WERI-Rb-1 (cell line): Measurements from ENCODE around the gene GOLGA6L9.
"Not testable (repeated sequence)": the region's sequence is repeated elsewhere in the genome, so short reads cannot be mapped to it uniquely, and the experiment has no call there.

Experiments used
- DNase-seq: peaks from one replicate; pipeline ENCODE4 v3.0.0-alpha.2; 2020
- H3K27ac ChIP-seq: fragments of 250-450 bp; sonication (Bioruptor Pico); 2 replicates; pipeline ENCODE4 v1.5.1; 2020; ENCODE audit warnings: mild to moderate bottlenecking, moderate library complexity
- H3K27me3 ChIP-seq: fragments of 250-450 bp; sonication (Bioruptor Pico); 2 replicates; pipeline ENCODE4 v1.5.1; 2021; ENCODE audit warnings: mild to moderate bottlenecking, low read depth, moderate library complexity; ENCODE audit not compliant: insufficient read depth, severe bottlenecking
- H3K36me3 ChIP-seq: fragments of 250-450 bp; sonication (Bioruptor Pico); 2 replicates; pipeline ENCODE4 v1.5.1; 2020; ENCODE audit warnings: mild to moderate bottlenecking, moderate library complexity
- H3K4me3 ChIP-seq: 2 replicates; pipeline ENCODE4 v1.5.1; 2011; ENCODE audit warnings: low read depth, mild to moderate bottlenecking, control low read depth, low read length
- H3K9me3 ChIP-seq: fragments of 250-450 bp; sonication (Bioruptor Pico); 2 replicates; pipeline ENCODE4 v1.5.1; 2021; ENCODE audit warnings: mild to moderate bottlenecking, moderate library complexity; ENCODE audit not compliant: severe bottlenecking
- CTCF ChIP-seq: IDR thresholded peaks from 2 replicates; pipeline ENCODE4 v1.5.1; 2011; ENCODE audit warnings: low read depth, mild to moderate bottlenecking, control low read depth, inconsistent platforms, low read length

GOLGA6L9 gene

DNA sequence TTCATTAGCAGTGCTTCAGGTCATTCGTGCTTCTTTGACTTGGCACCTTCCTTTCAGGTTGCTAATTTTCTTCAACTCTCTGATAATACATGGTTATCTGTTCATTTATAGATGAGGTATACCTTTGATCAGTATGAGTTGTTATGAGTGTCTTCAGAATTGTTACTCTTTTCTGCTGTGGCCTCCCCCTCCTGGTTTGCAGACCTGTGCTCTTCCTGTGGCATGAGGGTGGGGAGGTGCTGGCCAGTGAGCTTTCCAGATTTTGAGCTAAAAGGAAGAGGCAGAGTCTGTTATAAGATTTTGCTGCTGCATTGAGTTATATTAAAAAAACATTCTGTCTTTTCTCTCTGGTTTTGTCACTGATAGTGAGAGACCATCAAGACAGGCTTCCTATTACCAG lies 30.8 kb upstream of the GOLGA6L9 start:
- TF ChIP-seq CTCF, result no peak
- H3K27ac ChIP-seq, result no peak overlapping the region
- no peak overlapping the region for H3K4me3 ChIP-seq
- no peak for DNase-seq
- no peaks in the 10 kb centered on the region for H3K9me3 ChIP-seq
- no peaks in the 10 kb centered on the region for H3K27me3 ChIP-seq
- H3K36me3 ChIP-seq, result no peaks in the 10 kb centered on the region

- DNase-seq, H3K4me3 ChIP-seq, H3K9me3 ChIP-seq, H3K36me3 ChIP-seq, H3K27me3 ChIP-seq, H3K27ac ChIP-seq: not testable (repeated sequence)
Measured at GRCh38 chr15:82399366-82400103, 30.1 kb upstream of the GOLGA6L9 start.

DNA sequence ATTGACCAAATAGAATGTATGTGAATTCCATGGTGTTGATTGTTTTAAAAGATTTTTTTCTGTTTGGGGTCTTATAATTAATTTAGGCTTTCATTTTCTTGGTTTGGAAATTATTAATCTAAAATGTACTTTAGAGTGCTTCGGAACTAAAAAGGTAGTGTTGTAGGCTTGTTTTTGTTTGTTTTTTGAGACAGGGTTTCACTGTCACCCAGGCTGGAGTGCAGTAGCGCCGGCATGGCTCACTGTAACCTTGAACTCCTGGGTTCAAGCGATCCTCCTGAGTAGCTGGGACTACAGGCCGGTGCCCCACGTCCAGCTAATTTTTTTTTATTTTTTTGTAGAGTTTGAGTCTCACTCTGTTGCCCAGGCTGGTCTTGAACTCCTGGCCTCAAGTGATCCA lies 27.7 kb upstream of the GOLGA6L9 start:
- not testable (repeated sequence) for H3K4me3 ChIP-seq, H3K27me3 ChIP-seq, H3K27ac ChIP-seq, H3K9me3 ChIP-seq, H3K36me3 ChIP-seq, DNase-seq

- H3K27me3 ChIP-seq, H3K4me3 ChIP-seq, H3K36me3 ChIP-seq, DNase-seq, H3K9me3 ChIP-seq, H3K27ac ChIP-seq: not testable (repeated sequence)
Measured at GRCh38 chr15:82402341-82402740, 27.3 kb upstream of the GOLGA6L9 start.

DNA sequence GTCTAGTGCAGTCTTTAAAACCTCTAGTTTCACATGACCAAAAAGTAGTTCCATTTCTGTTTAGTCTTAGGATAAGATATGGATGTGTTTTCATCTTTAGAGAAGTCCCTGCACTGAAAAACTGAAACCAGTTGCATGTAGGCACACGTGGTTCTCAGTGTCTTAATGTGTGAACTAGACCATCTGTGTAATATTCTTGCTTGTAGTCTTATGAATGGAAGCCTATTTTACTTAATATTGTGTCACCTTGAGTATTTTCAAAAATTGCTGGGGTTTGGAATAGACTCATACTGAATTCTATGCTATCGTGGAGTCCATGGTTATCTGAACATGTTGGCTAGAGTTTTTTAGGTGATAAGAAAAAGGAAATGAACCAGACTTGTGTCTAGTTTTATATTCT lies 23.4 kb upstream of the GOLGA6L9 start:
- DNase-seq, H3K27me3 ChIP-seq, H3K4me3 ChIP-seq, H3K36me3 ChIP-seq, H3K27ac ChIP-seq, H3K9me3 ChIP-seq: not testable (repeated sequence)

DNA sequence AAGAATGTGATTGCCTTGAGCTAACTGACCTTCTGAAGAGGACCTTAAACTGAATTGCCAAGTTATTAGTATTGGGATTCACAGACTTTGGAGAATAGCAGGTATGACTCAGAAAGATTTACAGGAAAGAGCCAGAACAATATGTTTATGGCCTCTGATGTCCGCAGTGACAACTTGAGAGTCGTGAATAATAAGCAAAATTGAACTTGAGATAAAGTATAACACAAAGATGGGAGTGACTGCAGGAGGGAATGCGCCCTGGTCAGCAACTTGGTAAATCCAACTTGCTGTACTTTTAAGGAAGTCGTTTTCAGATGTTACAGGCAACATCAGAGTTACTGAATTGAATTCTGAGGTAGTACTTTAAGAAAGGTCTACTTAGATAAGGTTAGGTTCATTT lies 19.3 kb upstream of the GOLGA6L9 start:
- H3K36me3 ChIP-seq, H3K27me3 ChIP-seq, H3K4me3 ChIP-seq, H3K27ac ChIP-seq, DNase-seq, H3K9me3 ChIP-seq: not testable (repeated sequence)

GRCh38 chr15:82411595-82411994 lies 18.0 kb upstream of the GOLGA6L9 start:
- H3K36me3 ChIP-seq, H3K9me3 ChIP-seq, H3K27me3 ChIP-seq, H3K4me3 ChIP-seq, DNase-seq, H3K27ac ChIP-seq: not testable (repeated sequence)

GRCh38 chr15:82414525-82415191 lies 15.0 kb upstream of the GOLGA6L9 start:
- not testable (repeated sequence) for H3K36me3 ChIP-seq, H3K9me3 ChIP-seq, H3K27ac ChIP-seq, H3K27me3 ChIP-seq, DNase-seq, H3K4me3 ChIP-seq

DNA sequence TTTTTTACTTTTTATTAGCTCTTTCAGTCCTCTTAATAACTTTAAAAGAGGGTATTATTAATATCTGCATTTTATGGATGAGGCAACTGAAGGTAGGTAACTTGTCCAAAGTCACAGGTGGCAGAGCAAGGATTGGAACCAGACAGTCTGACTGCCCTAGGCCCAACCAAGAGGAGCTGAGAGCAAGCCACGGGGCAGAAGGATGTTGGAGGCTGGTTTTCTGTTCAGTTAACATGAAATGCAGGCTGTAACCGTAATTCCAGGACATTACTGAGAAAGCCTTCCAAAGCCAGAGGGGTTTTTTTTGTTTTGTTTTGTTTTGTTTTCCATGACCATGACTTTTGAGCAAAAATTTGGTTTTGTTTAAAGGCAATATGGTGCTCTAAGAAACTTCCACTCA lies 9.1 kb upstream of the GOLGA6L9 start:
- not testable (repeated sequence) for H3K27ac ChIP-seq, DNase-seq, H3K27me3 ChIP-seq, H3K9me3 ChIP-seq, H3K36me3 ChIP-seq, H3K4me3 ChIP-seq

DNA sequence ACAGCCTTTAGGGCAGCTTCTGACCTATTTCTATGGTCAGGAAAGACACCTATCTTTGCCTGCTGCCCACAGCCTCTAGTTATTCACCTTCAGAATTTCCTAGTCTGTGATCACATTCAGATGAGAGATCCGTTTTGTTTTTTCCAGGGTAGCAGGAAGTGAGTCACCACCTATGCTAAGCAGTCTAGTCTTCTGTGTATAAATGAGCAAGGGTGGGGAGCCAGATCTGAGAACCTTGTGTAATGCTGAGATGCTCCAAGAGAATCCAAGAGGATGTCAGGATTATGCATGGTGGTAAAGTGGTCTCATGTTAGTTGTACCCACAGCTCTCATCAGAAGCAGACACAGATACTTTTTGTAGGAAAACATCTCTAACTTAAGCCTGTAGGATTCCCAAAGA lies 8.7 kb upstream of the GOLGA6L9 start:
- H3K9me3 ChIP-seq, H3K4me3 ChIP-seq, H3K36me3 ChIP-seq: not testable (repeated sequence)

GRCh38 chr15:82427117-82427516 lies 2.5 kb upstream of the GOLGA6L9 start:
- not testable (repeated sequence) for H3K27me3 ChIP-seq, H3K9me3 ChIP-seq, H3K36me3 ChIP-seq, H3K4me3 ChIP-seq, H3K27ac ChIP-seq, DNase-seq

More for the DNA sequence above, 8.7 kb upstream of the GOLGA6L9 start:
- H3K27me3 ChIP-seq, H3K27ac ChIP-seq, DNase-seq: not testable (repeated sequence)
